Measurements from ENCODE around the gene PRICKLE2.

The PRICKLE2 gene

GRCh38 chr3:64155328-64155727 lies 69.9 kb downstream of the PRICKLE2 start:
- ATAC-seq (no peak), DNase-seq (no peak)

GRCh38 chr3:64152676-64153466 lies 72.4 kb downstream of the PRICKLE2 start:
- no peak for DNase-seq

GRCh38 chr3:64152086-64152485 lies 73.2 kb downstream of the PRICKLE2 start:
- DNase-seq (no peak), ATAC-seq (no peak)

More at GRCh38 chr3:64152676-64153466, 72.4 kb downstream of the PRICKLE2 start:
- ATAC-seq, result no peak

GRCh38 chr3:64151342-64151871 lies 73.9 kb downstream of the PRICKLE2 start:
- ATAC-seq (no peak), DNase-seq (no peak)

GRCh38 chr3:64150623-64151207 lies 74.6 kb downstream of the PRICKLE2 start:
- DNase-seq (no peak), ATAC-seq (no peak)

GRCh38 chr3:64149886-64150285 lies 75.4 kb downstream of the PRICKLE2 start:
- ATAC-seq, result no peak
- no peak for DNase-seq

- ATAC-seq (no peak), DNase-seq (no peak)
These were observed 76.2 kb downstream of the PRICKLE2 start for GRCh38 chr3:64148955-64149653.

- ATAC-seq (no peak), DNase-seq (no peak)
These were observed 78.1 kb downstream of the PRICKLE2 start for GRCh38 chr3:64147211-64147610.

- ATAC-seq, result no peak
- DNase-seq, result no peak
These were observed 79.8 kb downstream of the PRICKLE2 start for GRCh38 chr3:64145438-64145837.

- ATAC-seq, result no peak
These were observed 80.9 kb downstream of the PRICKLE2 start for GRCh38 chr3:64144241-64144900.

GRCh38 chr3:64143409-64144130 lies 81.7 kb downstream of the PRICKLE2 start:
- no peak for DNase-seq
- ATAC-seq, result no peak

More at GRCh38 chr3:64144241-64144900, 80.9 kb downstream of the PRICKLE2 start:
- DNase-seq, result no peak

- ATAC-seq, result no peak
These were observed 83.8 kb downstream of the PRICKLE2 start for GRCh38 chr3:64141476-64141875.

GRCh38 chr3:64140651-64141050 lies 84.6 kb downstream of the PRICKLE2 start:
- no peak for ATAC-seq
- DNase-seq, result no peak

More at GRCh38 chr3:64141476-64141875, 83.8 kb downstream of the PRICKLE2 start:
- no peak for DNase-seq

- no peak for DNase-seq
- no peak for ATAC-seq
These were observed 86.5 kb downstream of the PRICKLE2 start for GRCh38 chr3:64138656-64139375.

- ATAC-seq (no peak), DNase-seq (no peak)
These were observed 87.2 kb downstream of the PRICKLE2 start for GRCh38 chr3:64138046-64138445.

GRCh38 chr3:64134882-64135281 lies 90.4 kb downstream of the PRICKLE2 start:
- DNase-seq, result no peak

GRCh38 chr3:64133987-64134386 lies 91.3 kb downstream of the PRICKLE2 start:
- no peak for ATAC-seq

More at GRCh38 chr3:64134882-64135281, 90.4 kb downstream of the PRICKLE2 start:
- no peak for ATAC-seq

GRCh38 chr3:64133272-64133671 lies 92.0 kb downstream of the PRICKLE2 start:
- ATAC-seq (no peak), DNase-seq (no peak)

More at GRCh38 chr3:64133987-64134386, 91.3 kb downstream of the PRICKLE2 start:
- no peak for DNase-seq

GRCh38 chr3:64131725-64132469 lies 93.4 kb downstream of the PRICKLE2 start:
- ATAC-seq, result no peak
- no peak for DNase-seq

GRCh38 chr3:64130436-64130835 lies 94.8 kb downstream of the PRICKLE2 start:
- no peak for DNase-seq
- no peak for ATAC-seq

Data from stimulated activated naive CD8-positive, alpha-beta T cell treated with anti-CD3 and anti-CD28 coated beads, Interleukin-15, Interleukin-2, amounts not matched to agents 100 U/mL and 50 U/mL, for 24 hours (primary cell).